ENCODE measurements around the gene CD200R1L.
"Not testable (repeated sequence)": the region's sequence is repeated elsewhere in the genome, so short reads cannot be mapped to it uniquely, and the experiment has no call there.

Gene CD200R1L, protein sequence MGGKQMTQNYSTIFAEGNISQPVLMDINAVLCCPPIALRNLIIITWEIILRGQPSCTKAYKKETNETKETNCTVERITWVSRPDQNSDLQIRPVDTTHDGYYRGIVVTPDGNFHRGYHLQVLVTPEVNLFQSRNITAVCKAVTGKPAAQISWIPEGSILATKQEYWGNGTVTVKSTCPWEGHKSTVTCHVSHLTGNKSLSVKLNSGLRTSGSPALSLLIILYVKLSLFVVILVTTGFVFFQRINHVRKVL

GRCh38 chr3:112846764-112847163 lies at the start of gene CD200R1L:
TSS of gene CD200R1L (minus strand) at chr3:112846864. CDS start at chr3:112829367, 17,497 bp downstream.
- DNase-seq: no peak

- DNase-seq: no peak
Measured at GRCh38 chr3:112894258-112894657, 47.6 kb upstream of the CD200R1L start.

DNA sequence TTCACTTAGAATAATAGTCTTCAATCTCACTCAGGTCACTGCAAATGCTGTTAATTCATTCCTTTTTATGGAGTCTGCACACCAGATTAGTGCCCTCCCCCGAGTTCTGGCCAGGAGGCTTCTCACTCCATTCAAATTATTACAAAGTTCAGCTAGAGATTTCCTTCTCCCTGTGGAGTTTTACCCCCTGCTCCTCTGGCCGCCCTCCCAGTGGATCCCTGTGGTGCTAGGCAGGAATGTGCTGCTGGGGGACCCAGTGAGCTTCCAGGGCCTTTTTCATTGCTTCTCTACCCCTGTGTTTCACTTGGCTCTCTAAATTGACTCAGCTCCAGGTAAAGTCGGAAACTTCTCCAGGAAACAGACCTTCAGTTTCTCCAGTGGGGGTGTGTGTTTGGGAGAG lies 42.7 kb upstream of the CD200R1L start:
- DNase-seq: no peak

DNA sequence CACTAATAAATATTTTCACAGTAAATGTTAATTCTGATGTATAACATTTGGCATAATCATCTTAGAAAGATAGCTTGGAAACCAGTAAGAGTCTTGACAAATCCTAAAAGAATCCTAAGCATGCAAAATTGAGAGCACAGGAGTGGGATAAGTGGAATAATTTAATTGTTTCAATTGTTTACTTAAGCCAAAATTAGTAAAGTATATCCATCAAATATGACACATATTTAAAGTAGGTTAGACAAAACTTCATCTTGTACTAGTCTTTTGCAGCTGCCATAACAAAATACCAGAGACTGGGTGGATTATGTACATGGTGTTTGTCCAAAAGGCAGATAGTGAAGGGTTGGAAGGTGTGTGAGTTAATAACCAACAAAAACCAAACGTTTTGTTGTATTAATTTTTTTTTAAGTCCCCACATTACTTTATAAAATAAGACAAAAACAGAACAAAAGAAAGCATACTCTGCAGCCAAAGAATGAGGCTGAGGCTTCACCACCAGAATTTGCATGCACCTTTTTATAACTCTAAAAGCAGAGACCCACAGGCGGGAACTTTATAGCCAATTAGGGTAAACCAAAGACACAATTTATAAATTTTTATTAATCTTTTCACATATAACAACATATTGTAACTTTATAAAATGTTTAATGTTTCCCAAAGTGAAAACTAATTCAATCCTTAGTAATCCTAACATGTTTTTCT lies 41.9 kb upstream of the CD200R1L start:
- DNase-seq: no peak

DNA sequence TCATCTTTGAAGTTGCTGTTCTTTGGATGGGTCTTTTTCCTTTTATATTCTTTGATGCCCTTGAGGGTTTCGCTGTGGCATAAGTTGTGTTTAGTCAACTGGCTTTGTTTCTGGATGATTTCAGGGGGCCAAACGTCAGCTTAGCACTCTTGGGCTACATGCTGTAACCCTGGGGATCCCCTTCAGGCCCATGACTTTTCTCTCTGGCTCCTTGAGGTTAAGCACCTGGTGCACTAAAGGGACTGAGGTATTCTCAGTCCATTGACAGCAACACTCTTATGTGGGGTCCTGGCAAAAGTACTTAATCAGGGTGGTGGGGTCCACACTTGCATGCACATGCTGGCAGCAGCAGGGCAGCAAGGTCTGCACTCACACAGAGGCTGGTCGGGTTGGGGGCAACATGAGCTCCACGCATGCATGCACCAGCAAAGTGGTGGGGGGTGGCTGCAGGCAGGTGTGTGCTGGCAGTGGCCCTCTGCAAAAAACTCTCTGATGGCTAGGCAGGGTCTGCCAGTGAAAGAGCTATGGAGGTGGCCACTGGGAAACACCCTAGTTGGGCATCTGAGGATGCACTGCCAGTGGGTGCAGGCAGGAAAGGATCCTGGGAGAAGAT lies 38.1 kb upstream of the CD200R1L start:
- DNase-seq: no peak

DNA sequence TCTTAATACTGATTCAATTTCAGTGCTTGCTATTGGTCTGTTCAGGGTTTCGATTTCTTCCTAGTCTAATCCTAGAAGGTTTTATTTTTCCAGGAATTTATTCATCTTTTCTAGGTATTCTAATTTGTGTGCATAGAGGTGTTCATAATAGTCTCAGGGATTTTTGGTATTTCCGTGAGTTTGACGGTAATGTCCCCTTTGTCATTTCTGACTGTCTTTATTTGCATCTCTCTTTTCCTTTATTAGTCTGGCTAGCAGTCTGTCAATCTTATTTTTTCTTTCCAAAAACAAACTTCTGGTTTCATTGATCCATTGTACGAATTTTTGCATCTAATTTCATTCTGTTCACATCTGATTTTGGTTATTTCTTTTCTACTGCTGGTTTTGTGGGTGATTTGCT lies 35.2 kb upstream of the CD200R1L start:
- DNase-seq: no peak

- no peak for DNase-seq
Measured at GRCh38 chr3:112875561-112875960, 28.9 kb upstream of the CD200R1L start.

DNA sequence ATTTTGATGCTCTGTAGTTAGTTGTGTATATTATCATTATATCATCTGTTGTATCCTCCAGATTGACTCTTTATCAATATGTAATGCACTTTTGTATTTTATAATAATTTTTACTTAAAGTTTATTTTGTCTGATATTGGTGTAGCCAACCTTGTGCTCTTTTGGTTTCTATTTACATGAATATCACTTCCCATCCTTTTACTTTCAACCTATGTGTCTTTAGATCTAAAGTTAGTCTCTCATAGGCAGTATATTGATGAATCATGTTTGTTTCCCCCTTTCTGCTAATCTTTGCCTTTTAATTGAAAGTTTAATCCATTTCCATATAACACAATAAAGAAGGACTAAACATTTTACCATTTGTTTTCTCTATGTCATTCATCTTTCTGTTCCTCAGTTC lies 28.1 kb upstream of the CD200R1L start:
- DNase-seq: no peak

- DNase-seq: no peak
Measured at GRCh38 chr3:112873632-112874031, 27.0 kb upstream of the CD200R1L start.

DNA sequence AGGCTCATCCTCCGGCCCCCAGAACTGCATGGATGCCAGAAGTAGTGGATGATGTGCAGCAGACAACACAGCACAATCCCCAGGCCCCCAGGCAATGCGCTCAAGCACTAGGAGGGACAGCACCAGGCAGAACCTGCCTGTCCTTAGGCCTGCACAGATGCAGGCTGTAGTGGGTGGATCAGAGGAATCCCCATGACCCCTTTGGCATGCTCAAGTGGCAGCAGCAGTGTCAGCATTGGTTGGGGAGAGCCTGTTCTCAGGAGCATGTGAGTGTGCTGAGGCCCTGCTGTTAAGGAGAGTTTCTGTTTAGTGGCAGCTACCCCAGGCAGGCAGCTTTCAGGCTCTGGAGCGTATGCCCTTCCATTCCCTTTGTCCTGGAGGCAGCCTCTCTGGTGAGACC lies 25.1 kb upstream of the CD200R1L start:
- no peak for DNase-seq

DNA sequence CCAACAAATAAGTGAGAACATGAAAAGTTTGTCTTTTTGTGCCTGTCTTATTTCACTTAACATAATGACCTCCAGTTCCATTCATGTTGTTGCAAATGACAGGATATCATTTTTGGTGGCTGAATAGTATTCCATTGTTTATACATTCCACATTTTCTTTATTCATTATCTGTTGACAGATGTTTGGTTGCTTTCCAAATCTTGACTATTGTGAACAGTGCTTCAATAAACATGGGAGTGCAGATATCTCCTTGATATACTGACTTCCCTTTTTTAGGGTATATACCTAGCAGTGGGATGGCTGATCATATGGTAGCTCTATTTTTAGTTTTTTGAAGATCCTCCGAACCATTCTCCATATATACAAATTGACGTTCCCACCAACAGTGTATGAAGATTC lies 19.1 kb upstream of the CD200R1L start:
- DNase-seq: no peak

DNA sequence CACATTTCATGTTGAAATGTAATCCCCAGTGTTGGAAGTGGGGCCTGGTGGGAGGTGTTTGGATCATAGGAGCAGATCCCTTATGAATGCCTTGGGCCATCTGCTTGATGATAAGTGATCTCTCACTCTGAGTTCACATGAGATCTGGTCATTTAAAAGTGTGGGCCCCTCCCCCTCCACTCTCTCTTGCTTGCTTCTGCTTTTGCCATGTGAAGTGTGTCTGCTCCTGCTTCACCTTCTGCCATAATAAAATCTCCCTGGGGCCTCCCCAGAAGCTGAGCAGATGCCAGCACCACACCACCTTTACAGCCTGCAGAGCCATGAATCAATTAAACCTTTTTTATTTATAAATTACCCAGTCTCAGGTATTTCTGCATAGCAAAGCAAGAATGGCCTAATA lies 14.2 kb upstream of the CD200R1L start:
- DNase-seq: no peak

DNA sequence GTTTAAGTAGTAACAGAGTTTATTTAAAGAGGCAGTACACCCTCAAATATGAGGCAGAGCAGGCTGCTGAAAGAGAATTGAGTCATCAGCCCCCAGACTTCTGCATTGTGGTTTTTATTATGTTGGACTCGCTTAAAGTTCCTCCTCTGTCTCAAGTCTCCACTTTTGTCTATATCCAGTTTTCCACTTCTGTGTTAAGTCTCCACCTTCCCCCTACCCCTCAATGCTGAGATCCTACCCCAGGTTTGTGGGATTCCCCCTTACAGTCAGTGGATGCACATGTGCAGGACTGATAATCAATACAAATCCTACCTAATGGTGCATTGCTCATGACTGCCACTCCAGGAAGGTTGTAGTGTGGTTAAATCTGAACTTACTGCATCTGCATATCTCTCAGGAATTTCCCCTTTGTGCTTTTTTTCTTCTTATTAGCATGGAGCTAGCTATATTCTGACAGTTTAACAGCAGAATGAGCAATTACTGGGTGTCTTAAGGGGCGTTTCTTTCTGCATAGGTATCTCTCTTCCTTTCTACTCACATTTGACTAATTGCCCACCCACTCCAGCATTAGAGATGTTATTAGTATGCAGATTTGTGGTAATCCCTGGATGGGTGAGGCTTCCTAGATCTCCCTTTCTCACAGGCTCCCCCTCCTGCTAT lies 11.9 kb upstream of the CD200R1L start:
- peak; percentile 17 for DNase-seq

DNA sequence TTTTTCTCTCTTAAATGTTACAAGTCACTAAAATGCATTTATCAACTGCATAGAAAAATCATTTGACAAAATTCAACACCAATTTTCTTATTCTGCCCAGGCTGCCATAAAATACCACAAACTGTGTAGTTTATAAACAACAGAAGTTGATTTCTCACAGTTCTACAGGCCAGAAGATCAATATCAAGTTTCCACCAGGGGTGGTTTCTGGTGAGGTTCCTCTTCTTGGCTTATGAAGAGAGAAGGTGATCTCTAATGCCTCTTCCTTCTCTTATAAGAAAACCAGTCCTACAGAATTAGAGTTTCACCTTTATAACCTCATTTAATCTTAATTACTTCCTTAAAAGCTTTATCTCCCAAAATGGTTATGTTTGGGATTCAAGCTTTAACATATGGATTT lies 10.9 kb upstream of the CD200R1L start:
- no peak for DNase-seq

DNA sequence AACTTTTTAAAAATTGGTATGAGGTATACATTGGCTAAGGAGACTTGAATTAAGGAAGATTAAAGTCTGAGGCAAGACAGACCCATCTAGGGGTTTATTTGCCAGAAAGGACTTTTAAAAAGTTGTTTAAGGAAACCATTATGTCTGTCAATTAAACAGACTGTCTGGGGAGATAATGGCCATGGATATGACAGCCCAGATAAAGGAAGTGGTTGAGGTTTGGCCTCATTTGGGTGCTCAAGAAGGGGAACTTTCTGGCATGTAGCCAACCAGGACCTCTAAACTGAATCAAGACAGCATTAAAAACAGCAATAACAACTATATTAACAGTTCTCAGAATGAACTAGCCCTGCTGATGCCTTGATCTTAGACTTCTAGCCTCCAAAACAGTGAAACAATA lies 9.9 kb upstream of the CD200R1L start:
- no peak for DNase-seq

DNA sequence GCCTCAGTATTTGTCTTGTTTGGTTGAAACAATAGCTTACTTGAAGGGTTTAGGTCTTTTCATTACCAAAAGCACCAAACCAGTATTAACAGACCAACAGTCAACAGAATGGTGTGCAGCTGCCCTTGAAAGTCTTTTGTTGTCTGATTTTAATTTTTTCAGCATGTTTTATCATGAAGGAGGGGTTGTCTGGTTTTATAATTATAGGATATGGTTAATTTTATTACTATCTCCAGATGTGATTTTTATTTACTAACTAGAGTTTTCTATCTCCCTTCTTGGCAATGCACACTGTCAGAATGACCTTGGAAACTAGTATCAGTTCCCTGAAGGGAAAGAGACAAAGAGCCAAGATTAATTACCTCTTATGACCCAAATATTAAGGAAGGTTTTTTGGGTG lies 9.2 kb upstream of the CD200R1L start:
- no peak for DNase-seq

DNA sequence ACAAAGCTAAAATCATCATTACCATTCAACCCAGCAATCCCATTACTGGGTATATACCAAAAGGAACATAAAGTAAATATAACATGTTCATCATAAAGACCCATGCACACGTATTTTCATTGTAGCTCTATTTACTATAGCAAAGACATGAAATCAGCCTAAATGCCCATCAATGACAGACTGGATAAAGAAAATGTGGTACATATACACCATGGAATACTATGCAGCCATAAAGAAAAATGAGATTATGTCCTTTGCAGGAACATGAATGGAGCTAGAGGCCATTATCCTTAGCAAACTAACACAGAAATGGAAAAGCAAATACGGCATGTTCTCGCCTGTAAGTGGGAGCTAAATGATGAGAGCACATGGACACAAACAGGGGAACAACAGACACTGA lies 8.4 kb upstream of the CD200R1L start:
- not testable (repeated sequence) for DNase-seq

DNA sequence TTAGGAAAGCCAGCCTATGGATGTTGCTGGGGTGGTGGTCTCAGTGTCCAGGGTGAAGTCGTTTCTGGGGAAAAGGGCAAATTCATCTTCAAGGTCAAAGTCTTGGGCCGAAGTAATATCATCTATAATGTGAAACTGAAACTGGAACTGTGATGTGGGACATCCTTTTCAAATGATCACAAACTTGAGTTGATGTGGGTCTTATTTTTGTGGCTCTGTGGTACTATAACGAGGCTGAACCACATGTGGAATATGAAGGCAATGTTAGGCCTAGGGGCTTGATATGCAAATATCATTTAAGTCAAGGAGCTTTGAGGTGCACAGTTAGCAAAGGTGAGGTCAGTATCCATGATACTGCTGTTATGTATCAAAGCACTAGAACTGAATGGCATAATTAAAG lies 1.5 kb upstream of the CD200R1L start:
- no peak for DNase-seq

- DNase-seq: peak; percentile 9
Measured at GRCh38 chr3:112847692-112848091, 1.0 kb upstream of the CD200R1L start.

GRCh38 chr3:112845772-112846171 lies 892 bp downstream of the CD200R1L start:
- DNase-seq: no peak

DNA sequence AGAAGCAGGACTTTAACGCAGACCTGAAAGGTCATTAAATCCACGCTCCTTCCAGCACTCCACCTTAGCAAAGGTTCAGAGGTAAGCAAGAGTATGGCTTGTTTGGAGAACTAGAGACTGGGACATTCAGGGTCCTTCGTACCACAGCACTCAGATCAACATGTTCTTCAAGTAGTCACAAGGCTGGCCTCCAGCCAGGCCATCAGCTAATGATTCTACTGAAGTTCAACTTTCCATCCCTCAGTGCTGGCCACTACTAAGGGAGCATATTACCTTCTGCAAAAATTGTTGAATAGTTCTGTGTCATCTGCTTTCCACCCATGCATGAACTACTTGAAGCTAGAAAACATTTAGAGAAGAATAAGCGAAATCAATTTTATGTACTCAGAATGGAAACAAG lies 17.6 kb downstream of the CD200R1L start:
- no peak for DNase-seq

- DNase-seq: no peak
Measured at GRCh38 chr3:112822064-112823055, 24.3 kb downstream of the CD200R1L start.

DNA sequence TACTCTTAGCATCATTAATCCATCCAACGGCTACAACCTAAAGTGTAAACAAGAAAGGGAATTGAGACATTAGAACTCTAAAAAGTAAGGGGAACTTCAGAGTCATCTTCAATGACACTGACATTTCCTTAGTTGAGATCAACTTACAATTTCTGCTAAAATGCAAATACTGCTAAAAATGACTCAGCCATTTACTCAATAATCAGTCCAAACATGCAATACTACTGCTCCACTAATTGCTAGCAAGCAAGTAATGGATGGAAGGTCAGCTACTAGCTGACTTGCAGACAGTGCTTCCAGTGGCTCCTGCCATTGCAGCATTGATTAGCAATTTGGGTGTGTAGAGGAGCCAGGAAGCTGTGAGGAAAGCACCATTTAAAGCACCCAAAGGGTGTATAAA lies 28.4 kb downstream of the CD200R1L start:
- no peak for DNase-seq

Data from activated CD4-positive, alpha-beta T cell treated with anti-CD3 and anti-CD28 coated beads for 48 hours (primary cell).